22Rv1 (cell line): Measurements from ENCODE around the gene MIEN1.

Experiments used
- CTCF ChIP-seq: fragments of 450-650 bp; IDR thresholded peaks from 2 replicates; pipeline ENCODE4 v1.5.1; 2017; ENCODE audit warnings: mild to moderate bottlenecking
- ZFX ChIP-seq: fragments of 450-650 bp; IDR thresholded peaks from 2 replicates; pipeline ENCODE4 v1.6.1; 2017; ENCODE audit warnings: antibody characterized with exemption, borderline replicate concordance

GRCh38 chr17:39722104-39722503 lies 8.2 kb downstream of the MIEN1 start:
- no peak for TF ChIP-seq CTCF
- TF ChIP-seq ZFX: no peak
